Measurements from ENCODE around the gene USP13.
A peak's percentile ranks its signal among the peaks of the same experiment; 100 is the strongest.
"Not testable (repeated sequence)": the region's sequence is repeated elsewhere in the genome, so short reads cannot be mapped to it uniquely, and the experiment has no call there.

The USP13 gene

DNA sequence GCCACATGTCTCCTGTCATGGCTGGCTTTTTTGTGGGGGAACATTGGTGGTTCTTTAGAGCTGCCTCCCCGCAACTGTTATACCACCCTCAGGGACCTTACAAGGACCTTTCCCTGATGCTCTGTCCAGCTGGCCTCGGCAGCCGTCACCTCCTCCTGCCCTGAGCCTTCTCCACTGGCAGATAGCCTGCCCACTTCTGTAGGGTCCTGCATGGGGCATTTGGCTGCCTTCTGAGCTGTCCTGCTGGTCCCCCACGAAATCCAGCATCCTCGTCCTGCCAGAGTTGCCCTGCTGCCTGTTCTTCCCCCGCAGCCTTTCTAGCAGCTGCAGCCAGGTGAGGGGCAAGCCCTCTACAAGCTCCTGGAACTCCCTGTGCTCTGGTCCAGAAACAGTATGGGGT, 86.2 kb downstream of the USP13 start:
- DNase-seq, result no peak

DNA sequence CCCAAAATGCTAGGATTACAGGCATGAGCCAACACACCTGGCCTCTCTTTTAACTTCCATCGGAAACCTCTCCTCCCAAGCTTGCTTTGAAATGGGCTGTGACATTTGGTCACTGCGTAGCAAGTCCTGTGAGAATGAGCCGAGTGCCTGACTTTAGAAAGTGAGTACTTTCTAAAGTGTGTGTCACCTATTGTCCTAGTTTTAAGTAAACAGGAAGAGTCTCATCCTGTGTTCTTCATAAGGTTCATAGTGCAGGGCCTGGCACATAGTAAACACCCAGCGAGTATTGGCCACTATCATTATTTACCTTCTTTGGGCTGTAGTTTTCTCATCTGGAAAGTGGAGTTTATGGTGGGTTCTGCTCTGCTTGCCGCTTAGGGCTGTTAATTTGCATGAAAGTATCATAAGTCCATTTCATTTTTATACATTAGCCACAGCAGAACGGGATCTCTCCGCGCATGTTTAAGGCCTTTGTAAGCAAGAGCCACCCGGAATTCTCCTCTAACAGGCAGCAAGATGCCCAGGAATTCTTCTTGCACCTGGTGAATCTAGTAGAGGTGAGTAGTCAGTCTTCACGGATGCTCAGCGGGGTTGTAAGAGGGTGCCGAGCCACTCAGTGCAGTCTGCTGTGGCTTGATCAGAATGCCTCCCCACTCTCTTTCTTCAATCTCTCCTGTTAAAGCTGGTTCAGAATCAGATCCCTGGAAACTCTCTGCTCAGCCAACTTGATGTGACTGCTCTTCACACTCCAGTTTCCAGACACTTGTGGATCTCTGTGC, 87.2 kb downstream of the USP13 start:
- DNase-seq, result no peak

DNA sequence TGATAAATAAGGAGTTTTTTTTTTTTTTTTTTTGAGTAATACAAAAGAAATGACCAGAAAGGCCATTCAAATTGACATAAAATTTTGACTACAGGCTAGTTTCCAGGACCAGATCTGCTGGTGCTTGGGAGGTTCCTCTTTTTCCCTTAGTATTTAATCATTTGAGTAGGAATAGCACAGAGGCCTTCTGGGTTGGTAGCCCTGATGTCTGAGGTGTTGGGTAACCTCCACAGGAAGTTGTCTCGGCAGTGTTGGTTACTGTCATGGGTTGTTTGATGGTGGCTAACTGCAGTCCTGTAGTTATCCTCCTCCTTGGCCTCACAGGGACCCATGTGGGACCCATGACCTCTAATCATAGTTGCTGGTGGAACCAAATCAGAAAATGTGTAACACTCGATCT, 91.1 kb downstream of the USP13 start:
- DNase-seq, result no peak

DNA sequence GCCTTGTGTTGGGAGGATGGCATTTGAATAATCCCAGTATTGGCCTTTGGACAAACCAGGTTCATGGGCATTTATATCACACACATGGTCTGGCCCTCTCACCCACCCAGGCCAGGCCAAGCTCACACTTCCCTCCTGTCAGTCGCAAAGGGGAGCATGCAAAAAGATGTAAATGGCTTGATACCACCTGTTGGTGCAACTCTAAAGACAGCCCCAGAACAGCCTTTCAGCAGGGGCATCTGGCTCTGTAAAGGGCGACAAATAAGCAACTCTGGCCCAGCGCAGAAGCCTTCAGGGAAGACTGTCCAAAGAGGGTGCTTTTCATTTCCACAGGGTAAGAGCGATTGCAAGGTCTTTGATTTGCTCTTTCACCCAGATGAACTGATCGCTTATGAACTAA, 91.8 kb downstream of the USP13 start:
- no peak for DNase-seq

DNA sequence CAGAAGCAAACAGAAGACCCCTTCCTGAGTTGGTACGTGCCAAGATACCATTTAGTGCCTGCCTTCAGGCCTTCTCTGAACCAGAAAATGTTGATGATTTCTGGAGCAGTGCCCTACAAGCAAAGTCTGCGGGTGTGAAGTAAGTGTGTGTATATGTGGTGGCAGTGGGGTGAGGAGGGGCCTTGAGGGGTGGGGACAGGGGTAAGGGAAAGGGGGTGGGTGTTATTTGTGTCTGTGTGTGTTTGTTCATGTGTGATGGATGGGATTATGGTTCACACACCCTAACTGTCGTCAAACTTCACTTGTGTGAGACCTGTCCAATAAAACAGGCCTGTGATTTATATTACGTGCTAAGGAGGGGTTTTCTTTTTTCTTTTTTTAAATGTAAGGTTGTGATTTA, 92.2 kb downstream of the USP13 start:
- no peak for DNase-seq

DNA sequence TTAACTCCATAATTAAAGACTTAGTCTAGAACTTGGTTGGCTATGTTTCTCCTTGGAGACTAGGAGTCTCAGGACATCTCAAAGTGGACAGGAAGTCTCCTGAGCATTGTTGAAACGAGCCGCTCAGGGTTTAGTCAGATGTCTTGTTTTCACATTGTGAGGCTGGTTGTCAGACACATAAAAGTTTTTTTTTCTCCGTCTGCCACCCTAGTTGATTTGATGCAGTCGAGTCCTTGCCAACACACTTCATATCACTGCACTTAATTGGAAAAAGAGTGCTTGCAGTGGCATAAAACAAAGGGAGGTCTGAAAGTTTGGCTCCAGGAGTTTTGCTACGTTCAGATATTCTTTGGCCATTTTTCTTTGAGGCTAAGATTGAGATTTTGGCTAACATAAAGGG, 92.9 kb downstream of the USP13 start:
- DNase-seq, result no peak

DNA sequence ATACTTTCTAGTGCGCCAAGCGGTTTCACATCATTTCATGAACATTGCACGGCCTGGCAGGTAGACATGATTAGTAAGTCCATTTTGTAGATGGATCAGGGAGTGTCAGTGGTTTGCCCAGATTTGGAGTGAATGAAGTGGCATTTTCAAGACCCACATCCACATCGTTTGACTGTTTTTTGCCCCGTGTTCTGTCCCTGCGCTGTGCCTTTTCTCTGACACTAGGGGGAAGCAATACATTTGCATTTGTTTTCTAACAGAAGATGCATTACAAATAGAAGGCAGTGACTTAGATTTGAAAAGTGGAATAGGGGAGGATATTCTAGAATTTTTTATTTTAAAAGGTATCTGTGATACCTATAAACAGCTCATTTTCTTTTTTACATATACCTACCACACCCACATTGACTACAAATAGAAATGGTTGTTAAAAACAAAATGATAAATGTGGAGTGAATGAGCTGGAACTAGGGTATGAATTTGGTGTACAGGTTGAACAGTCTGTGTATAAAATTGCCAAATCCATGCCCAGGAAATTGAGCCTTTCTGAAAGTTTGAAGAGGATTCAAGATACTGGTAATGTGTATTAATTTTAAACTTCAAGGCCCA, 98.0 kb downstream of the USP13 start:
- DNase-seq, result peak; percentile 31

DNA sequence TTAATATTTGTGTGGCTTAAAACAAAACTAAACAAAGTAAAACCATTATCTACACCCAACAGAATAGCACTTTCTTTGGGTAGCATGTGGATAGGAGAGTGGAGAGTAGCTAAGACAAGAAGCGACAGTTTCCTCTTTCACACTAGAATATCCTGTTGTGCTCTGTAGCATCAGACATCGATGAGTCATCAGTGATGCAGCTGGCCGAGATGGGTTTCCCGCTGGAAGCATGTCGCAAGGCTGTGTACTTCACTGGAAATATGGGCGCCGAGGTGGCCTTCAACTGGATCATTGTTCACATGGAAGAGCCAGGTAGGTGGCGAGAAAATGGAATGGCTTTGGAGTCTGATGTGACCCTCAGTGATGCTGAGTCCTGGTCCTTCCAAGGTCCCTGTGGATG, 108.1 kb downstream of the USP13 start:
- no peak for DNase-seq

DNA sequence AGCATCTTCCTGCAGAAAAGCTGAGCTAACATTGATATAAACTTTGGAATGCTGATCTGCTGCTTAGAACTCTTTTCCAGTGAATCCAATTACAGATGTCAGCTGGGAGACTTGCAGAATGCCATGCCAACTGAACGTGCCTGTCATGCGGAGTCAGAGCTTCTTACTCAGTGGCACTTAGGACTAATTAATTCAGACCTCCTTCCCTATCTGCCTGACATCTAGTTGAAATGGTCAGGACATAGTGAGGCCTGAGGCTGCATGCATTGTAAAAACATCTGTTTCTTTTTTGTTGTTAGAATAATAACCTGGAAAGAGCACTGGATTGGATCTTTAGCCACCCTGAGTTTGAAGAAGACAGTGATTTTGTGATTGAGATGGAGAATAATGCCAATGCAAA, 112.6 kb downstream of the USP13 start:
- DNase-seq, result no peak

DNA sequence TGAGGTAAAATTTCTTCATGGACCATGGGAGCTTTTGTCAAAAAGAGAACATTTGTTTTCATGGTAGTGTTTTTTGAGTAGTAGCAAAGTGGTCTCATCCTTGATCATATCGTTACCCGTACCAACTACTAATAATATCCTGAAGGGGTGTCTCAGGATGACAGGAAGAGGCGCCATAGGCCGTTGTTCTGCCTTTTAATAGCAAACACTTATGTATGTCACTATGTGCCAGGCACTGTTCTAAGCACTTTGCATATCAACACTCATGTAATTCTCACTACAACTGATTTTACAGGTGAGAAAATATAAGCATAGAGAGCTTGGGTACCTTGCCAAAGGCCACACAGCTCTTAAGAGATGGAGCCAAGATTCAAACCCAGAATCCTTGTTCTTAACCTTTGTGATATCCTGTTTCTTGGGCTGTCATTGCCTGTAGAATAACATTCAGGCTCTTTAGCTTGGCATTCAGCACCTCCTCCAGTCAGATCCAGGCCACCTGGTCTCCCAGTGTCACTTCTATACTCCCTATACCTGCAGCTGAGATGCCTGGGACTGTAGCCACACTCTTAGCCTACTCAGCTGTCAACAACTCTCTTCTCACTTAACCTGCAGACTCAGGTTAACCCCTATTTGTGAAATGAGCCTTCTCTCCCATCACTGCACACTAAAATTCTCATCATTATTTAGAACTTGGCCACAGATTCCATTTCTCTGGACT, 113.7 kb downstream of the USP13 start:
- no peak for DNase-seq

DNA sequence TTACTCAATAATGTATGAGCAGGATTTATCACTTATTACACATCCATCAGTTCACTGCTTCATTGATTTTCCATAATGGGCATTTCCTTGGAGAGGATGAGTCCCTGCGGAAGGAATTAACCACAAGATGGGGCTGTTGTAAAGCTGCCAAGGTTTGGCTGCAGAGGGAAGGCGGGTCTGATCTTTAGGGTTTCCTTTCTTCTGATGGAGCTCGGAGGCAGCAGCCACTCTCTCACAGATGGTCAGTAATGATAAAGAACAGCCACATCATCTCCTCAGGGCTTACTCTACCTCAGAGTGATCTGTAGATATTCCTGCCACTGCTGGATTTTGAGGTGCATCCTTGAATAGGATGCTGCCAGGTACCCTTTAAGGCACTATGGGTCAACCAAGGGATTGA, 115.2 kb downstream of the USP13 start:
- peak; percentile 36 for DNase-seq

DNA sequence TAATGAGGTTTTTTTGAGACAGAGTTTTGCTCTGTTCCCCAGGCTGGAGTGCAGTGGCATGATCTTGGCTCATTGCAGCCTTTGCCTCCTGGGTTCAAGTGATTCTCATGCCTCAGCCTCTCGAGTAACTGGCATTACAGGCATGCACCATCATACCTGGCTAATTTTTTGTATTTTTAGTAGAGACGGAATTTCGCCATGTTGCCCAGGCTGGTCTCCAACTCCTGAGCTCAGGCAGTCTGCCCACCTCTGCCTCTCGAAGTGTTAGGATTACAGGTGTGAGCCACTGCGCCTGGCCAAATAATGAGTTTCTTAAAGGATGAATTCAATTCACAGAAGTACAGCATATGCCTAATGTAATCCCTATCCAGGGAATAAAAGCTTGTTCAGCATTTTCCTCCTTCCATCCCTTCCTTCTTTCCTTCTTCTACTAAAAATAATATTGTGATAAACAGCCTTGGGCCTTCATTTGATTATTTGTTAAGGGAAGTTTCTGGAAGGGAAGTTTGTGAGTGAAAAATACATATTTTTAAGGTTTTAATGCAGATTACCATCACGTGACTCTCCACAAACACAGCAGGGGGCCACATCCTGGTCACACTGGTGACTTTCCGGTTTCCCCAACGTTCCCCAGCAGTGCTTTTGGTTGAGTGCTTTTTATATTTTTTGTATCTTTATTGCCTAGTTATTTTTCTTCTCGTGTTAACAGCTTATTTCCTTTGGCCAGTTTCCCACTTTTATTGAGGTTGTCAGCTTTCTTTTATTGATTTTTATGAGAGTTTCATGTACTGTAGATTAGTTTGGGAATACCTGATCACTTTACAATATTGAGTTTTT, 116.8 kb downstream of the USP13 start:
- no peak for DNase-seq

DNA sequence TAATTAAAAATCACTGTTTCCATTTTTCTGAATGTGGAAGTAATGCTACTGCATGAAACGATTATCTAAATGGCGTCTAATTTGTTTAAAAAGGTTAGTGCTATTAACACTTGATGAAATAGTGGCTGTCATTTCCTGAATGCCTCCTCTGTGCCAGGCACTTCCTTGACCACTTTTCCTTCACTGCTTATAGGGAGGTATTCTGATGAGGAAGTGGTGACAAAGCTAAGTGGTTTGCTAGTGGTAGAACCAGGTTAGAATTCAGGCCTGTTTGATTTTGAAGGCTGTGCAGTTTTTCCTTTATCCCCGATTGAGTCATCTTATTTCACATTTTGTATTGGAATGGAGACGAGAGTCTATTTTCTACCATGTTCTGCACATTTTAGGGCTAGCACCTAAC, 119.0 kb downstream of the USP13 start:
- DNase-seq, result no peak

DNA sequence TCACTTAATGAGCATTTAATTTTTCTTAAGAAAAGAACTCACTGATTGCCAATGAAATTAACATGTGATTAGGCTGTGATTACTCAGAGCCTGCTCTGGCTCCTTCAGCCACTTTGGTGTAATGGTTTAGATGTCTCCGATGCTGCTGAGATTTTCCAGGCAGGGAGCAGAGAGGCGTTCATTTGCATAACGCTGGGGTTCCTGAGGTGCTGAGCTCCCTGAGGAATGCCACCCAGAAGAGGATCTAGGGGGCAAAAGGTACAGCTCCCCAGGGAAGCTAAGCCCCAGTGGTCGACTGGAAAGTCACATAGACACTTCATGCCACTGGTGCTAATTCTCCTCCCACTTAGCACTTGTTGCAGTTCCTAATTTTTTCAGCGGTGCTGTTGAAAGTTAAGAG, 119.5 kb downstream of the USP13 start:
- no peak for DNase-seq

DNA sequence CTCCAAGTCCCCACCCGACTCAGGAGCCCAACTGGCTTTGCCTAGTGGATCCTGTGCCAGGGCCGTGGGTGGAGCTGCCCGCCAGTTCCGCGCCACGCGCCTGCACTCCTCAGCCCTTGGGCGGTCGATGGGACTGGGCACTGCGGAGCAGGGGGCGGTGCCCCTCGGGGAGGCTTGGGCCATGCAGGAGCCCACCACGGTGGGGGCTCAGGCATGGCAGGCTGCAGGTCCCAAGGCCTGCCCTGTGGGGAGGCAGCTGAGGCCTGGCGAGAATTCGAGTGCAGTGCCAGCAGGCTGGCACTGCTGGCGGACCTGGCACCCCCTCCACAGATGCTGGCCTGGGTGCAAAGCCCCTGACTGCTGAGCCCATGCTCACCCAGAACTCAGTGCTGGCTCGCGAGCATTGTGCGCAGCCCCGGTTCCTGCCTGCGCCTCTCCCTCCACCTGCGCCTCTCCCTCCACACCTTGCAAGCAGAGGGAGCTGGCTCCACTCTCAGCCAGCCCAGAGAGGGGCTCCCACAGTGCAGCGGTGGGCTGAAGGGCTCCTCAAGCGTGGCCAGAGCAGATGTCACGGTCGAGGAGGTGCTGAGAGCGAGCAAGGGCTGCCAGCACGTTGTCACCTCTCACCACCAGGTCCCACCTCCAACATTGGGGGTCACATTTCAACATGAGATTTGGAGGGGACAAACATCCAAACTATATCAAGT, 122.7 kb downstream of the USP13 start:
- DNase-seq, result no peak

DNA sequence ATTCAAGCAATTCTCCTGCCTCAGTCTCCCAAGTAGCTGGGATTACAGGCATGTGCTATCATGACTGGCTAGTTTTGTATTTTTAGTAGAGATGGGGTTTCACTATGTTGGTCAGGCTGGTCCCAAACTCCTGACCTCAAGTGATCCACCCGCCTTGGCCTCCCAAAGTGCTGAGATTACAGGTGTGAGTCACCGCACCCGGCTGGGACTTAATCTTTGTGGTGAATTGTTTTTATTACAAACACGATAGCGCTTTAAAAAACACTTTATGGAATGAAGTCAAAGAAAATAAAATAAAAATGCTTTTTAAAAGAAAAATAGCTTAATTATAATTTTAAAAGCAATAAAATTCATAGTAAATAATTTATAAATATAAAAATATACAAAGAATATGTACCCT, 130.0 kb downstream of the USP13 start:
- DNase-seq, result not testable (repeated sequence)

DNA sequence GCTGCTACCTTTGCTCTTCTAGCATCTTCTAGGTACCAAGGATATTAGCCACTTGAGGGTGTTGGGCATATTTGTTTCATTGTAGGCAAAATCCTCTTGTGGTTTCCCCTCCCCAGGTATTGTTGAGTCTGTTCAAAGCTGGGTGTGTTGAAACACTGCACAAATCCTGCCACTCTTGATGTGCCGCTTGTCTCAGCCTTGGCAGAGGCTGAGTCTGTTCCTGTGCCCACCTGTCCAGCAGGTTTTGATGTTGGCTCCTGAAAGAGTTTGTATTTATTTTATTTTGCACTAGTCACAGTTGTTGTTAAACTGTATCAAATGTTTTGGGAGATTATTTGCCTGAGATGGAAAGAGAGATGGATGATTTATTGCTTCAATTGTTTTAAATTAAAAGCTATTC, 136.2 kb downstream of the USP13 start:
- DNase-seq, result no peak

DNA sequence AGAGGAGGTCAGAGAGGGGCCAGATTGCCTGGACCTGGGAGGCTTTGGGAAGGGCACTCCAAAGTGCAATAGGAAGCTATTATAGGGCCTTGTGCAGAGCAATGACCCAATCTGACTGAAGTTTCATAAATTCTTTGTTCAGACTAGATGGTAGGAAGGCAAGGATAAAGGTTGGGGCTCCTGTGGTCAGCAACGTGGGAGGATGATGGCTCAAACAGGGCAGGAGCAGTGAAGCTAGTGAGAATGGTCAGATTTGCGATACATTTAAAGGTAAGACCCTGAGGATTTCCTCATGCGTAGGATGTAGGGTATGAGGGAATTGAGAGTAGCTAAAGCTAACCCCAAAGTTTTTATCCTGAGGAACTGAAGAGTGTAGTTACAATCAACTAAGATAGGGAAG, 139.0 kb downstream of the USP13 start:
- DNase-seq, result no peak

DNA sequence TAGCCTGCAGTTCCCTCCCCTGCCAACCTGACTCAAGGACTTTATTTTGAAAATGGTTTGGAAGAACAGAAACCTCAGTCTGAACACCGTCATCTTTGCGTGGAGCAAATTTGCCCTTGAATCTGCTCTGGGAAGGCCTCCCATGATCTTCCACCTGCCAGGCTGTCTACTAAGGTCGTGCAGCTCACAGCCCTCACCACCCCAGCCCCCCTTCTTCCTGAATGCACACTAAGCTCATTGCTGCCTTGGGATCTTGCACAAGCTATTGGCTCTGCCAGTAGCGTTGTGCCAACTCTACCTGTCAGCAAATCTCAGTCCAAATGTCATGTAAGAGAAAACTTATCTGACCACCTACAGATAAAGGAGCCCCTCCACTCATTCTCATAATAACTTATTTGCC, 141.5 kb downstream of the USP13 start:
- no peak for DNase-seq

DNA sequence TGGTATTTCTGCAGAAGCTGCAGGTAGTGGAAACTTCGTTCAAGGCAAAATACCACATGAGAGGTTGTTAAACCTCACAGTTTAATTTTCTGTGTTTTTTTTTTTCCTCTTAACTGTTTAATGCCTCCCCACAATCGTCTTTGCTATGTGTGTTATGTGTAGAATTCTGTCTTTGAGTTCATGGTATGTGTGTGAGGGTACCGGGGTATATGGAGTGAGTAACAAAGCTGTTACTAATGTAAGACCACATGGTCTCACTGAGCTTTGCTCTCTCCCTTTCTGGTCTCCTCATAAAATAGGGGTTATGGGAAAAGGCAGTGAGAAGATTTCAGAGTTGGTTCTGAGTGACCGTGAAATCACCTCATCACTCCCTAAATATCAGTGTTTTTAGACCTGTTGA, 143.6 kb downstream of the USP13 start:
- no peak for DNase-seq

DNA sequence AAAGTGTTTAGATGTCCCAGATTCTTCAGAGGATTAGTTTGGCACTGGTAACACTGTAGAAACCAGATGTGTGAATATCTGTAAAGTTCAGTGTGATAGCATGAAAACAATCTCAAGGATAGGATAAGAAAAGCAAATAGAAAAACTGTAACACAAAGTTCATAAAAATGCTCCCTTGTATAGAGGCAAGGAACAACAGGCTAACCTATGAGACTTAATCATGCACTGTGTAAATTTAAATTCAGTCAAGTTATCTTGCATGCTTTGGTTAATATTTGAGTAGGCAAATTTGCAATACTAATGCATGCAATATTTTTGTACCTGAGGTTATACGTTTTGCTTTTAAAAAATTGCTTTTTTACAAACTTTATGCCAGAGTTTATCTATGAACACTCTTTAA, 144.4 kb downstream of the USP13 start:
- no peak for DNase-seq

DNA sequence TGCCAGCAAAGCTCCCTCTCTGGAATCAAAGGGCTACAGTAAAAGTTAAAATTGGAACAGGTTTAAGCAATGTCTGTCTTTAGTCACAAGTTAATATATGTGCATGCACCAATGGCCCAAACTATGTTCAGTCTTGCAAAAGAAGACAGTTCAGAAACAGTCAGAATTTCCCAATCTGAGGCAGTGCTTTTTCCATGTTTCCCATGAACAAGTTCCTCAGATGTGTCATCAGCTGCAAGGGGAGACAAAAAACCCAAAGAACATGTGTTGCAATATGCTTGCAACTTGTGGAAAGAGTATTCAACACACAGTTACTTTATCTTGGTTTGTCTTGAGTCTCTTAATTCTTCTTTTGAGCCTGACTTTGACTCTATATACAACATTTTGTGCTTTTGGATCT, 148.4 kb downstream of the USP13 start:
- no peak for DNase-seq

DNA sequence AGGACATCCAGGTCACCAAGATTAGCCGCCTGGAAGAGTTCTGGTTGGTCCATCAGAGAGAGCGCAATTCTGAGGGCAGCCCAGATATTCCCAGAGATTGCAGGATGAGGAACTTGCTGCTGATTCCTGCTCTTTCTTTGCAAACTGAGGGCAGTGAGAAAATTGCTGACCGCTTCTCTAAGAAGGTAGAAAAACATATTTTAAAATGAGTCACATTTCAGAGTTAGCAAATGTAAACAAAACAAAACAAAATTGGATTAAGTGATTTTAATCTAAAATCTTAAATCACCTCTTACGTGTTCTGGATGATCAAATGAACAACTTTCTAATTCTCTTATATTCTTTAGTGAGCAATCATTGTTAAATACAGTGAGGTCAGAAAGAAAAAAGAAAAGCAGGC, 149.0 kb downstream of the USP13 start:
- DNase-seq, result no peak
